ENCODE measurements around the gene LRP10.

The LRP10 gene

DNA sequence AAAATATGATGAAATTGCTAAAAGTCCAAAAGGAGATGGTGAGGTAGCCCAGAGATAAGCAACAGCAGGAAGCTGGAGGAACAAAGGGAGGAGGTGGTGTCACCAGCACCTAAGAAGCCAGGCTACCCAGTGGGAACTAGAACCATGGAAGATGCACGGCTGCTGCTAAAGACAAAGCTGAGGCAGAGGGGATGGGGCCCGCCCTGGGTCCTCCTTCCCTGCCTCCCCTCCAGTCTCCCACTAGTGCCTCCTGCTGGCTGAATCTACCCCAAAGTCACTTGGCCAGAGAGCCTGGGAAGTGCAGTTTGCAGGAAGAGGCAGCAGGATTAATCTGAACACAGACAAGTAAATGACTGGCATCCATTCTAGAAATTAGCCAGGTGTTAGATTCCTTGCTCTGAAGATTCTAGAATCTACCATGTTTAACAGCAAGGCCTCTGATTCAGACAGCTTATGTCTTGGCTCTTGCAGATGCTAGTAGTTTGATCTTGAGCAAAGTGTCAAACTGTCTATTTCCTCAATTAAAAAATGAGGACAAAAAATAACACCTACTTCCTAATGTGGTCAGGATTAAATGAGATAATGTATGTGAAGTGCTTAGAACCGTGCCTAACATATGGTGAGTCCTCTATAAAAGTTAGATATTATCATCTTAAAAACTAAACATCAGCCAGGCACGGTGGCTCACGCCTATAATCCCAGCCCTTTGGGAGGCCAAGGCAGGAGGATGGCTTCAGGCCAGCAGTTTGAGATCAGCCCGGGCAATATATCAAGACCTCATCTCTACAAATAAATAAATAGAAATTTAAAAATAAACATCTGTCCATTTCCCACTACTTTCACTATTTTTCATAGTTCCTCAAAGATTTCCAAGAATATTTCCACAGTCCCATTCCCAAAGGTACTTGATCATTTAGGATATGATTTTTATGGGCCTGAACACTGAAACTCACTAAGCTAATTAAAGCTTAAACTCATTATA is 5.8 kb upstream of the LRP10 start:
- no peak for DNase-seq

DNA sequence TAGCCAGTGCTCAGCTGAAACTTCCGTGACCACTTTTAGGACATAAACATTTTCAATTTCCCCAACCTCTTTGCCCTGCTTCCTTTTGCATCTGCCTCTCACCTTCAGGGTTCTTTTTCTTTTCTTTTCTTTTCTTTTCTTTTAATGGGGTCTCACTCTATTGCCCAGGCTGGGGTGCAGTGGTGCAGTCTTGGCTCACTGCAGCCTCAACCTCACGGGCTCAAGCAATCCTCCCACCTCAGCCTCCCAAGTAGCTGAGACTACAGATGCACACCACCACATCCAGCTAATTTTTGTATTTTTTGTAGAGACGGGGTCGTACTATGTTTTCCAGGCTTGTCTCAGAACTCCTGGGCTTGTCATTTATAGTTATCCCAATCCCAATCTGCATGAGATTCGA is 4.7 kb upstream of the LRP10 start:
- no peak for DNase-seq

DNA sequence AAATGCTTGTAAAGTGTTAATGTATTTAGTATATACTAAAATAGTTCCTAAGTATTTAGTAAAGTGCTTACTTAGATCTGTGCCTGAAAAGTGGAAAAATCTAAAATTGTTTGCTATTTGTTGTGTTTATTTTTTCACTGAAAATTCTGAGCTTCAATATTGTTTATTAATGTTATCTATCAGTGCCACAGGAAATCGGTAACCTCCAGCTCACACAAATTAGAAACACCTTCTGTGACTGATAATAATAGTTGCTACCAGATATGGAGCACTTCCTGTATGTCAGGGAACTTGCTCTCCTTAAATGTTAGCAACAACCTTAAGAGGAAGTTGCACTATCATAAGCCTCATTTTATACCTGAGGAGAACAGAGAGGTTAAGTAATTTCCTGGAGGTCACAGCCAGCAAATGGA is 723 bp upstream of the LRP10 start:
- no peak for DNase-seq

DNA sequence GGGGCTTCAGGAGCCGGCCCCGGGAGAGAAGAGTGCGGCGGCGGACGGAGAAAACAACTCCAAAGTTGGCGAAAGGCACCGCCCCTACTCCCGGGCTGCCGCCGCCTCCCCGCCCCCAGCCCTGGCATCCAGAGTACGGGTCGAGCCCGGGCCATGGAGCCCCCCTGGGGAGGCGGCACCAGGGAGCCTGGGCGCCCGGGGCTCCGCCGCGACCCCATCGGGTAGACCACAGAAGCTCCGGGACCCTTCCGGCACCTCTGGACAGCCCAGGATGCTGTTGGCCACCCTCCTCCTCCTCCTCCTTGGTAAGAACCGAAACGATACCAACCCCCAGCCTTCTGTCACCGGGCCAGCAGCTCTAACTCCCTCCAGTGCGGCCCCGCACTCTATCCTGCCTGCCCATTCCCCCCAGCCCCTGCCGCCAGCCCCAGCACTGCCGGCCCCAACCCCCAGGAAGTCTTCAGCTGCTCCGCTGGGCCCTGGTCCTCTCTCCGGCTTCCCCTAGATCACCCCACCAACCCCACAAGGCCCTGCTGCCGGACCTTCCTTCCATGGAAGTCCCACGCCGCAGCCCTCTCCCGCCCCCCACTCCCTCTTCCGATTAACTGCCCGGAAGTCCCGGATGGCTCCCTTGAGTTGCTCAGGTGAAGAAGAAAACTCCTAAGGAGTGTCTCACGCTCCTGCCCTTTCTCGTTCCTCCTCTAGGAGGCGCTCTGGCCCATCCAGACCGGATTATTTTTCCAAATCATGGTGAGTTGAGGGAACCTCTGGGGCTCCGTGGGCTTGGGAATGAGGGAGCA is 693 bp downstream of the LRP10 start:
- DNase-seq, result peak; percentile 66

DNA sequence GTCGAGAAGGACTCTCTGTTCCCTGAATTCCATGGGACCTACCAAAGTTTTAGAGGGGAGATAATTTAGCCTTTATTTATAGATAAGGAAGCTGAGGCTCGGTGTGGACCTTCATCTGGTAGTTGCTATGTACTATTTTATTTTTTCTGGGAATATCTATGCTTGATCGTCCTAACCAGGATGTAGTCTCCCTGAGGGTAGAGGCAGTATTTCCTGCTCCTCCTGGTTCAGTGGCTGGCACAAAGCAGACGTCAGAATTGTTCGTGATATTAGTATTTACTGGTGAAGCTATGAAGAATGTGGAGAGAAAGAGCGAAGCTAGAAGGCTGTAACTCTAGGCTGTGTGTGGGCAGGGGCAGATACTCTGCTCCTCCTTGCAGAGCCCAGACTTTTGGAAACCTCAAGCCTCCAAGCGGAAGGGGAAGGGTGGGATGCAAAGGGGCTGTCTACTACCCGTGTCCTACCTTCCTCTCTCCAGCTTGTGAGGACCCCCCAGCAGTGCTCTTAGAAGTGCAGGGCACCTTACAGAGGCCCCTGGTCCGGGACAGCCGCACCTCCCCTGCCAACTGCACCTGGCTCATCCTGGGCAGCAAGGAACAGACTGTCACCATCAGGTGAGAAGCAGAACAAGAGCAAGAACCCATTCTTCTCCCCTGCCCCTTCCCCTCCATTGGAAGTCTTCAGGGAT is 1.4 kb downstream of the LRP10 start:
- no peak for DNase-seq

DNA sequence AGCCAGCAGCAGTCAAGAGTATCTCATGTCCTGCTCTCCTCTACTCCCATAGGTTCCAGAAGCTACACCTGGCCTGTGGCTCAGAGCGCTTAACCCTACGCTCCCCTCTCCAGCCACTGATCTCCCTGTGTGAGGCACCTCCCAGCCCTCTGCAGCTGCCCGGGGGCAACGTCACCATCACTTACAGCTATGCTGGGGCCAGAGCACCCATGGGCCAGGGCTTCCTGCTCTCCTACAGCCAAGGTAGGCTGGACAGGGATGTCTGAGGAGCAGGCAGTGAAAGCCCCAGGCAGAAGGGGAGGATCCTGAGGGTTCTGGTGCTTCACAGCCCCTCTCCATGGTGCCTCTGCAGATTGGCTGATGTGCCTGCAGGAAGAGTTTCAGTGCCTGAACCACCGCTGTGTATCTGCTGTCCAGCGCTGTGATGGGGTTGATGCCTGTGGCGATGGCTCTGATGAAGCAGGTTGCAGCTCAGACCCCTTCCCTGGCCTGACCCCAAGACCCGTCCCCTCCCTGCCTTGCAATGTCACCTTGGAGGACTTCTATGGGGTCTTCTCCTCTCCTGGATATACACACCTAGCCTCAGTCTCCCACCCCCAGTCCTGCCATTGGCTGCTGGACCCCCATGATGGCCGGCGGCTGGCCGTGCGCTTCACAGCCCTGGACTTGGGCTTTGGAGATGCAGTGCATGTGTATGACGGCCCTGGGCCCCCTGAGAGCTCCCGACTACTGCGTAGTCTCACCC is 3.6 kb downstream of the LRP10 start:
- no peak for DNase-seq

DNA sequence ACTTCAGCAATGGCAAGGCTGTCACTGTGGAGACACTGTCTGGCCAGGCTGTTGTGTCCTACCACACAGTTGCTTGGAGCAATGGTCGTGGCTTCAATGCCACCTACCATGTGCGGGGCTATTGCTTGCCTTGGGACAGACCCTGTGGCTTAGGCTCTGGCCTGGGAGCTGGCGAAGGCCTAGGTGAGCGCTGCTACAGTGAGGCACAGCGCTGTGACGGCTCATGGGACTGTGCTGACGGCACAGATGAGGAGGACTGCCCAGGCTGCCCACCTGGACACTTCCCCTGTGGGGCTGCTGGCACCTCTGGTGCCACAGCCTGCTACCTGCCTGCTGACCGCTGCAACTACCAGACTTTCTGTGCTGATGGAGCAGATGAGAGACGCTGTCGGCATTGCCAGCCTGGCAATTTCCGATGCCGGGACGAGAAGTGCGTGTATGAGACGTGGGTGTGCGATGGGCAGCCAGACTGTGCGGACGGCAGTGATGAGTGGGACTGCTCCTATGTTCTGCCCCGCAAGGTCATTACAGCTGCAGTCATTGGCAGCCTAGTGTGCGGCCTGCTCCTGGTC is 4.3 kb downstream of the LRP10 start:
- no peak for DNase-seq

DNA sequence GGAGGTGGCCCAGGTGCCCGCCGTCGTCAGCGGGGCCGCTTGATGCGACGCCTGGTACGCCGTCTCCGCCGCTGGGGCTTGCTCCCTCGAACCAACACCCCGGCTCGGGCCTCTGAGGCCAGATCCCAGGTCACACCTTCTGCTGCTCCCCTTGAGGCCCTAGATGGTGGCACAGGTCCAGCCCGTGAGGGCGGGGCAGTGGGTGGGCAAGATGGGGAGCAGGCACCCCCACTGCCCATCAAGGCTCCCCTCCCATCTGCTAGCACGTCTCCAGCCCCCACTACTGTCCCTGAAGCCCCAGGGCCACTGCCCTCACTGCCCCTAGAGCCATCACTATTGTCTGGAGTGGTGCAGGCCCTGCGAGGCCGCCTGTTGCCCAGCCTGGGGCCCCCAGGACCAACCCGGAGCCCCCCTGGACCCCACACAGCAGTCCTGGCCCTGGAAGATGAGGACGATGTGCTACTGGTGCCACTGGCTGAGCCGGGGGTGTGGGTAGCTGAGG is 5.5 kb downstream of the LRP10 start:
- no peak for DNase-seq

DNA sequence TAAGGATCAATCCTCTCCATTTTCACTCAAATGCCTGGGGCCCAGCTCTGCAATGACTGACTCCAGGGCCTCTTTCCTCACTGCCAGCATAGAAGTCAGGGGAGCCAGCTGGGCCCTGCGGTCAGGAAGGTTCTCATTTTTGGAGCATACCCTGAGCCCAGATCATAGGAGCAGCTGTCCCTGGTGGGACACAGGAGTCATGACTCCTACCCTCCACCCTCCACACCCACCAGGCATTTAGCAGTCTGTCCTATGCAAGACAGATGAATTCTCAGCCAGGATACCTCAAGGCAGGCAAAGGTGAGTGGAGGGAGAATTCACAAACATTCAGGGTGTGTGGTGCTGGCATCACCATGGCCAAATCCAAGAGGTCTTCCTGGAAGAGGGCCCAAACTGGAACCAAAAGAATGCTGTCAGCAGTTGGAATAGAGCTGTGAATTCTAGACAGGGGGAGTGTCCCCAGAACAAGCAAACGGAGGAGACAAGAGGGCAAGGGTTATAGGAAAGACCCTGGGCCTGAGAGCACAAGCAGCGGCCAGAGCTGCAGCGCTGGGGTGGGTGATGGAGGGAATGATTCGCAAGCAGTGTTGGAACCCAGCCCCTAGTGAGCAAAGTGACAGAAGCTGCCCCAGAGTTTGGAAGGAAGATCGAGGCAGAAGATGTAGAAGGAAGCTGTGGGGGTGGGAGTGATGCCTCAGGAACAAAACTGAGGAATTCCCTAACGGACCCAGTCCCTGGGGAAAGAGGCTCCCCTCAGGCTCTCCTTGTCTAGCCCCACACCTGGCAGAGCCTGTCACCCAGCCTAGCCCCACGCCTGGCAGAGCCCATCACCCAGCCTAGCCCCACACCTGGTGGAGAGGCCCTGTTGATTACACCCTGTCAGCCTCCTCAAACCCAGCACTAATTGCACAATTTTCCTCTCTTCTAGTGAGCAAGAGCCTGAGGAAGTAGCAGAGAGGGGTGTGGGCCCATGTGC is 7.0 kb downstream of the LRP10 start:
- no peak for DNase-seq

DNA sequence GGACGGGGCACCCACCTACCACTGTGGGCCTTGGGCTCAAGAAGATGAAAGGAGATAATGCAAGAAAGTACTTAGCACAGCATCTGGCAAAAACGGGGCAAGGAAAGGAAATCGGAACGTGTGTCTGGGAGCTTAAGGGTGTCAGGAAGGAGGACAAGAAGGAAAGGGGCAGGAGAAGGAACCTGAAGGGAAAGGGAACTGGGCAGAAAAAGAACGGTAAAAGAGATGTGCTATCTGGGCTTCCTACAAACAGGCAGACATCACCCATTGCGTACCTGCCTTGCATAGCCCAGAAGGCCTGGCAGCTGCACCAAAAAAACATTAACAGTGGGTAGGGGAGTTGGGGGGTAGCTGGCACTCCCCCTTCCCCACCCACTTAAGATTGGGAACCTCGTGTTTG is 10.5 kb downstream of the LRP10 start:
- no peak for DNase-seq

DNA sequence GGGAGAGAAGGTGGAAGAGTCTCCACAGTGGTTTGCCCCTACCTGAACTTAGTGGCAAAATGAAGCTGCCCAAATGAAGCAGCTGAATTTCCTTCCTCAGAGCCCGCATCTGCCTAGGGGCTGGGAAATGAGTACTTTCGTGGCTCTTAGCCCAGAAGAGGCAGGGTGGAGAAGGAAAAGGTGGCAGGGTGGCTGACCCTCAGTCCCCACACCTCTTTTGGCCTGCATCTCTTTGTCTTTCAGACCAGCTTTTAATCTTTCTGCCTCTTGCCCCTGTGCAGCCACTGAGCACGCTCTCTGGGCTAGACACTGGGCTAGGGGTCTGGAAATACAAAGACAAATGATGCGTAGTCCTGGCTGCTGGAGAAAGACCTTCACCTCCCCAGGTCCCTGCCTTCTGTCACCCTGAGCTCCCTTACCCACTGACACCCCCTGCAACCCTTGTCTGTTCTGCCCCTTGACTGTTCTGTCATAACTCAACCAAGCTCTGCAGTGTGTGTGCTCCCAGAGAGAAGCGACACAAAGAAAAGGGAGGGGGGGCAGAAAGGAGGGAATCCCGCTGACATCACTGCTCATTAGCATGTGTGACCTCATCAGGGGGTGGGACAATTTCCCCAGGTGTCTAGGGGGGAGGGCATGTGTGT is 11.1 kb downstream of the LRP10 start:
- DNase-seq, result peak; percentile 58

DNA sequence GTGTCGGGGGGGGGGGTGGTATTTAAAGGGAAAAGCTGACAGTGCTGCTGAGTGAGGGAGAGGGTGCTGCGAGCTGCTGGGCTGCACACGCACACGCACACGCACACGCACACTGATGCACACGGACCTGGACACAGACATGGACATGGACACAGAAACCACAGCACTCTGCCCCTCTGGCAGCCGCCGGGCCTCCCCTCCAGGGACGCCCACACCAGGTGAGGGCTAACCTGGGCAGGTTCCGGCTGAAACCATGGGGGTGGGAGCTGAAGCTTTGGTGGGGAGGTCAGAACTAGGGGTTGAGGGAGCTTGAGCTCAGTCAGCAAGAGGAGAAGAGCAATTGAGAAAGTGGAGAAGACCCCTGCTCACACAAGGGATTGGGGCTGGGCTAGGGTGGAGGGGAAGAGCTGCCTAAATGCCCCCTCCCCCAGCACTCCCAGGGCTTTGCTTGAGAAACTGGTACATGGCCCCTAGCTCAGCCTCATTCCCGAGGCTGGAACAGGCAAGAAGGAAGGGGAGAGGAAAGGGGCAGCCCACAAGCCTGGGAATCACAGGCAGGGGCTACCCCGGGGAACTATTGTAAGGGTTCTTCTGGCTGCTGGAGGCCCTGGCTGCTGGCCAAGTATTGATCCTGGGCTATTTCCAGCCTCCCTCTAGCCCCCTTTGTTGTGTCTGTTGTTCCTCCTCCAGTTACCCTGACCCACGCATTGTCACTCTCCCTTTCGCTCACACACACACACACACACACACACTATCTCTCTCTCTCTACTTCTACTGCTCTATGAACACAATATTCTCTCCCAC is 11.8 kb downstream of the LRP10 start, which contains the start of gene REM2:
Gene REM2 (plus strand): TSS at position 50 of the 804 bp plus-strand sequence. CDS start 66 bp downstream, at position 116.
- no peak for DNase-seq

DNA sequence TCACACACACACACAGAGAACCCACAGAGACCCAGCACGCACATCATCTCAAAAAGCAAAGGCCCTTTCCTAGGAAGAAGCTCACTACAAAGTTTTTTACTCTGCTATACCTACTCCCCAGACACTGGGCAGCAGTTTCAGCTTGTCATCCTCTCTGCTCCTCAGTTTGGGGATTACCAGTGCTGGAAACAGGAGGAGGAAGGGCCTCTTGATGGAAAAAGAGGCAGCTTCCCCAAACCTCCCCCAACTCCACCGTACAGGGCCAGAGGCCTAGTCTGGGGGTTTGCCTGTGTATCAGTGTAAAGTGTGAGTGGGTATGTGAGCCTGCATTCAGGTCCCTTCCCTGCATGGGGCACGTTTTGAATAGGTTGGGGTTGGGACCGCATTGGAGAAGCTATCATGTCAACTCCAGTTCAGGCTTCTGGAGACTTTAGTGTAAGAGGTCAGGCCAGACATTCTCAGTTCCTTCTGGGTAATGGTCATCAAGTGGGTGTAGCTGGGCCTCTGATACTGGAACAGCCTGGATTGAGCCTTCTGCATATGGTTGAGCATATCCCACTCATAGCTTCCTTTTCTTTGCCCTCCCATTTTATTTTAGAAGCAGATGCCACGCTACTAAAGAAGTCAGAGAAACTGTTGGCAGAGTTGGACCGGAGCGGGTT is 12.7 kb downstream of the LRP10 start:
- DNase-seq, result no peak

DNA sequence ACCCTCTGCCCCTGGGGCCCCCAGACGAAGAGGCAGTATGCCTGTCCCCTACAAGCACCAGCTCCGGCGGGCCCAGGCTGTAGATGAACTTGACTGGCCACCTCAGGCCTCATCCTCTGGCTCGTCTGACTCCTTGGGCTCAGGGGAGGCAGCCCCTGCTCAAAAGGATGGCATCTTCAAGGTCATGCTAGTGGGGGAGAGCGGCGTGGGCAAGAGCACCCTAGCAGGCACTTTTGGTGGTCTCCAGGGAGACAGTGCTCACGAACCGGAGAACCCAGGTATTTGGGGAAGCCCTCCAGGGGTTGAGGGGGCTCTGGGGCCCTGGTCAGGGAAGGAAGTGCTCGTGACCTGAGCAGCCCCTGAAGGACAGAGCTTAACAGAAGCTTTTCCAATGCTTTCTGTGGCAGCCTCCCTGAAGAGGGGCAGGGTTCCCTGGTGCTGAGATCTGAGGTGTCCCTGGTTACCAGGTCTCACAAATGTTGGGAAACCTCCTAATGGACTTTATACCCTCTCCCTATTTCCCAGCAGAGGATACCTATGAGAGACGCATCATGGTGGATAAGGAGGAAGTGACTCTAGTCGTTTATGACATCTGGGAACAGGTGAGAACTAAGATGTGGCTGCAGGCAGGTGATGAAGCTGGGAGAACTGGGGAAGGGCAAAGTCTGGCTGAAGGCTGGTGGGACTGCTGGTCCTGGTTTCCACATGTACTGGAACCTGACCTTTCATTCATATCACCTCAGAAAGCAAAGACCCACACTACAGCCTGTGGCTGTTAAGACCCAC is 13.4 kb downstream of the LRP10 start:
- DNase-seq, result no peak

DNA sequence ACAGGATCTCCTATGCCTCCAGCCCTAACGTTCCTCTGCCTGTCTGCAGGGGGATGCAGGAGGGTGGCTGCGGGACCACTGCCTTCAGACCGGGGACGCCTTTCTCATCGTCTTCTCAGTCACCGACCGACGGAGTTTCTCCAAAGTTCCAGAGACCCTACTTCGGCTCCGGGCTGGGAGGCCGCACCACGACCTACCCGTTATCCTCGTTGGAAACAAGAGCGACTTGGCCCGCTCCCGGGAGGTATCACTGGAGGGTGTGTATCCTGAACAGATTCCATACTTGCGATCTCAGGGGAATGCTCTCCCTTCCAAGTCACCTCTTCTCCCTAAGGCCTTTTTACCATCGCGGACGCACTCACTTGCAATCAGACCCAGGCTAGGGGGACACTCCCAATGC is 14.4 kb downstream of the LRP10 start:
- no peak for DNase-seq

DNA sequence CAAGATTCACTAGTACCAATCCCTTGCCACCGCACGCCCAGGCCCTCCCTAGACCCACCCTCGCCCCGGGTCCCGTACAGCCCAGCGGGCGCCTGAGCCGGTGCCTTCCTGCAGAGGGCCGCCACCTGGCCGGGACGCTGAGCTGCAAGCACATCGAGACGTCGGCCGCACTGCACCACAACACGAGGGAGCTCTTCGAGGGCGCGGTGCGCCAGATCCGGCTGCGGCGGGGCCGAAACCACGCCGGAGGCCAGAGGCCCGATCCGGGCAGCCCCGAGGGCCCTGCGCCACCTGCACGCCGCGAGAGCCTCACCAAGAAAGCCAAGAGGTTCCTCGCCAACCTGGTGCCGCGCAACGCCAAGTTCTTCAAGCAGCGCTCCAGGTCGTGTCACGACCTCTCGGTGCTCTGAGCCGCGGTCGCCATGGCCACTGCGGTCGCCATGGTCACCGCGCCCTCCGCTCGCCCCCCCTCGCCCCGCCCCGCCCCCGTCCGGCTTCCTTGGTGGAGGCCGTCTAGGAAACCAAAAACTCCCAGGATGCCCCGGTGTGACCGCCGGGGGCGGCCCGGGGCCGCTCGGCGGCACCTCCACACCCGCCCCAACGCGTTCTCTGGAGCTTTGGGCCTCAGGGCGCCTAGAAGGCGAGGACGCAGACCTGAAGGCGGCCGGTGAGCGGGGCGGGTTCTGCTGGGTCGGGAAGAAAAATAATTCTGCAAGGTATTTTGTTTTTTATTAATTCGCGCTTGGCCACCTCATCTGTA is 15.1 kb downstream of the LRP10 start:
- DNase-seq, result peak; percentile 51
